HepG2 (cell line): ENCODE results near the gene NOVA2. TPM values are rescaled to one million over a fixed set of nuclear protein-coding genes. Genes with fewer than 3 reads are reported as not detected.
A peak's percentile ranks its signal among the peaks of the same experiment; 100 is the strongest.

ENCODE experiments used
- ATF1 ChIP-seq: IDR thresholded peaks from 2 replicates; pipeline ENCODE4 v1.6.1; 2016; ENCODE audit warnings: mild to moderate bottlenecking, control low read depth
- EP300 ChIP-seq, 3 experiments: sonication (generic) in 1 of 3; formaldehyde crosslinking in 1 of 3; IDR thresholded peaks; 2 replicates each; pipeline versions ENCODE4 v1.5.1 to v1.6.1; 2011 to 2020; ENCODE audit warnings: low read depth in 2 of 3, low read length in 2 of 3, borderline replicate concordance in 1 of 3, improper control_type of control experiment in 1 of 3, mild to moderate bottlenecking in 1 of 3, missing genetic modification reagents in 1 of 3, moderate library complexity in 1 of 3
- FOSL2 ChIP-seq: sonication (generic); formaldehyde crosslinking; IDR thresholded peaks from 2 replicates; pipeline ENCODE4 v1.4.0; 2020; ENCODE audit warnings: missing genetic modification reagents
- MIXL1 ChIP-seq: IDR thresholded peaks from 2 replicates; pipeline ENCODE4 v1.6.1; 2016
- NFE2L2 ChIP-seq: fragments of 150-350 bp; IDR thresholded peaks from 2 replicates; pipeline ENCODE4 v1.6.1; 2014; ENCODE audit warnings: low read length
- NFYB ChIP-seq: sonication (generic); formaldehyde crosslinking; IDR thresholded peaks from 2 replicates; pipeline ENCODE4 v1.4.0; 2020; ENCODE audit warnings: missing genetic modification reagents
- PRDM15 ChIP-seq: sonication (generic); formaldehyde crosslinking; IDR thresholded peaks from 2 replicates; pipeline ENCODE4 v1.4.0; 2020; ENCODE audit warnings: missing genetic modification reagents
- PRDM4 ChIP-seq: sonication (generic); formaldehyde crosslinking; IDR thresholded peaks from 2 replicates; pipeline ENCODE4 v1.9.0; 2021; ENCODE audit warnings: missing genetic modification reagents, borderline replicate concordance
- RNF2 ChIP-seq: fragments of 450-650 bp; conservative IDR thresholded peaks from 2 replicates; pipeline ENCODE4 v1.6.1; 2016; ENCODE audit warnings: low read depth
- SAP130 ChIP-seq: IDR thresholded peaks from 2 replicates; pipeline ENCODE4 v1.6.1; 2016; ENCODE audit warnings: low read depth
- SKI ChIP-seq: fragments of 450-650 bp; IDR thresholded peaks from one replicate; pipeline ENCODE4 v1.6.1; 2018; ENCODE audit warnings: mild to moderate bottlenecking; ENCODE audit not compliant: partially characterized antibody
- ZFP1 ChIP-seq: IDR thresholded peaks from 2 replicates; pipeline ENCODE4 v1.6.1; 2016
- ZNF12 ChIP-seq: sonication (generic); formaldehyde crosslinking; IDR thresholded peaks from 2 replicates; pipeline ENCODE4 v1.5.0; 2020; ENCODE audit warnings: missing genetic modification reagents
- ZNF33A ChIP-seq: sonication (generic); formaldehyde crosslinking; IDR thresholded peaks from 2 replicates; pipeline ENCODE4 v1.5.1; 2020; ENCODE audit warnings: missing genetic modification reagents, mild to moderate bottlenecking, moderate library complexity, borderline replicate concordance
- ZNF550 ChIP-seq: sonication (generic); formaldehyde crosslinking; IDR thresholded peaks from 2 replicates; pipeline ENCODE4 v1.4.0; 2020; ENCODE audit warnings: mild to moderate bottlenecking, missing genetic modification reagents, borderline replicate concordance
- ZNF598 ChIP-seq: sonication (generic); formaldehyde crosslinking; IDR thresholded peaks from 2 replicates; pipeline ENCODE4 v1.5.1; 2020; ENCODE audit warnings: mild to moderate bottlenecking, missing genetic modification reagents, borderline replicate concordance
- ZNF687 ChIP-seq: sonication (generic); formaldehyde crosslinking; IDR thresholded peaks from 2 replicates; pipeline ENCODE4 v1.5.1; 2020; ENCODE audit warnings: mild to moderate bottlenecking, missing genetic modification reagents, moderate library complexity
- ZNF704 ChIP-seq: sonication (generic); formaldehyde crosslinking; IDR thresholded peaks from 2 replicates; pipeline ENCODE4 v1.8.1; 2023; ENCODE audit warnings: mild to moderate bottlenecking, inconsistent platforms, moderate library complexity, missing genetic modification reagents, borderline replicate concordance
- polyA plus RNA-seq, 8 experiments: library from polyadenylated mRNA; depleted of rRNA in 3 of 8; stranded (reverse) in 7 of 8; unstranded in 1 of 8; fragments of >200 nt; fragmentation: Illumina TruSeq in 4 of 8; extraction: Trizol in 4 of 8; gene quantifications; 2 replicates each; pipeline versions ENCODE4 v1.2.1 to v1.2.3, GENCODE V29; 2011 to 2016; ENCODE audit warnings: low read depth in 4 of 8, missing spikeins in 1 of 8, mixed read lengths in 1 of 8; ENCODE audit not compliant: insufficient read depth in 1 of 8
- total RNA-seq, 5 experiments: library from RNA; depleted of rRNA; stranded (reverse); fragments of >200 nt; fragmentation: Illumina TruSeq; extraction: Trizol; gene quantifications; 2 replicates each; pipeline ENCODE4 v1.2.3, GENCODE V29; 2016; ENCODE audit warnings: low read depth in 1 of 5

NOVA2 gene
- total and polyA plus RNA-seq, 2 of the 13 experiments (the other 11 are each of a cell fraction or from before 2014, with no cell fraction given): not detected

- TF ChIP-seq NFE2L2: no peak
- no peak for TF ChIP-seq PRDM4 (CRISPR knock-in tag)
- no peak for TF ChIP-seq ZNF550 (CRISPR knock-in tag)
- TF ChIP-seq ZNF33A: no peak
- TF ChIP-seq ZNF704 (CRISPR knock-in tag): 0 out of 2 replicates have a peak, but pooled peaks have one; percentile 49
- no peak for TF ChIP-seq ZFP1 (CRISPR knock-in tag)
- TF ChIP-seq SKI: no peak
- peak; percentile 43; the same call in 1 of the 2 replicates for TF ChIP-seq MIXL1 (CRISPR knock-in tag)
- TF ChIP-seq EP300 (IDR thresholded peaks at IDR 0.05; ENCODE audit: low read depth in 2 of 2, low read length in 2 of 2): no peak
- no peak; the same call in 1 of the 2 replicates for TF ChIP-seq EP300 (CRISPR knock-in tag; IDR thresholded peaks at IDR 0.05; ENCODE audit: borderline replicate concordance)
- TF ChIP-seq ZNF598 (CRISPR knock-in tag): no peak
- no peak; the same call in 1 of the 2 replicates for TF ChIP-seq PRDM15 (CRISPR knock-in tag)
- TF ChIP-seq FOSL2 (CRISPR knock-in tag): no peak; the same call in 1 of the 2 replicates
- no peak for TF ChIP-seq ZNF12
- TF ChIP-seq ATF1 (CRISPR knock-in tag): peak; percentile 95
- no peak for TF ChIP-seq RNF2
- TF ChIP-seq SAP130 (CRISPR knock-in tag): peak; percentile 79
- peak; percentile 31; the same call in 1 of the 2 replicates for TF ChIP-seq NFYB
- TF ChIP-seq ZNF687 (CRISPR knock-in tag): peak; percentile 64
These were observed 87.1 kb downstream of the NOVA2 start (continued) for GRCh38 chr19:45886427-45887199.
